Endothelial cell of umbilical vein (primary cell): ENCODE results near the gene SCPEP1. TPM values are rescaled to one million over a fixed set of nuclear protein-coding genes. Genes with fewer than 3 reads are reported as not detected.

Experiments
- BruUV-seq: library from RNA; stranded (reverse); fragments of 400-500 nt; replicated peaks from 2 replicates; lab custom pipeline; 2021; lab: Mats Ljungman, UMichigan
- CTCF ChIA-PET: fragments of 300-600, 350-600 bp; sonication (Branson Sonifier 250); formaldehyde crosslinking; loops from one replicate; lab custom pipeline; 2021; ENCODE audit warnings: antibody characterized with exemption, inconsistent platforms; lab: Charles Lee
- POLR2A ChIA-PET: fragments of 300-600, 350-600 bp; sonication (Branson Sonifier 250); formaldehyde crosslinking; loops from one replicate; lab custom pipeline; 2021; ENCODE audit warnings: antibody characterized with exemption, inconsistent platforms; lab: Charles Lee
- DNase-seq: peaks from one replicate; pipeline ENCODE4 v3.0.0-alpha.2; 2011; ENCODE audit warnings: low read depth, low spot score
- FAIRE-seq: peaks from 2 replicates; lab custom pipeline; 2011; peaks lifted over from hg19 to GRCh38; lab: Jason Lieb, UNC
- H2AFZ ChIP-seq: 2 replicates; pipeline ENCODE4 v1.6.0; 2012; ENCODE audit warnings: low read depth, low read length, control low read depth, inconsistent platforms
- H3K27ac ChIP-seq: 2 replicates; pipeline ENCODE4 v1.5.1; 2011; ENCODE audit warnings: low read depth, mild to moderate bottlenecking, control low read depth, low read length, moderate library complexity; ENCODE audit not compliant: insufficient read depth
- H3K27me3 ChIP-seq, 2 experiments: 2 replicates each; pipeline versions ENCODE4 v1.6.0 to v1.6.1; 2011; ENCODE audit warnings: low read length in 2 of 2, mixed read lengths in 1 of 2; ENCODE audit not compliant: control insufficient read depth in 2 of 2, insufficient read depth in 2 of 2
- H3K36me3 ChIP-seq, 2 experiments: 2 replicates in 1 of 2; 3 replicates in 1 of 2; pipeline ENCODE4 v1.5.1; 2011; ENCODE audit warnings: low read length in 2 of 2, mild to moderate bottlenecking in 1 of 2, moderate library complexity in 1 of 2; ENCODE audit not compliant: control insufficient read depth in 2 of 2, insufficient read depth in 2 of 2; ENCODE audit errors: extremely low read depth in 1 of 2
- H3K4me1 ChIP-seq: 3 replicates; pipeline ENCODE4 v1.5.1; 2011; ENCODE audit warnings: mild to moderate bottlenecking, low read length; ENCODE audit not compliant: control insufficient read depth, insufficient read depth; ENCODE audit errors: extremely low read depth
- H3K4me2 ChIP-seq: 2 replicates; pipeline ENCODE4 v1.6.1; 2011; ENCODE audit warnings: low read length, control low read depth, mixed read lengths; ENCODE audit not compliant: insufficient read depth
- H3K4me3 ChIP-seq, 3 experiments: fragments of 200-600 bp in 1 of 3; sonication (generic), shearing (Covaris generic) in 1 of 3; replicated peaks in 1 of 3; 2 replicates each; pipeline ENCODE4 v1.5.1; 2011 to 2016; ENCODE audit warnings: control low read depth in 3 of 3, low read length in 3 of 3, mild to moderate bottlenecking in 2 of 3, inconsistent platforms in 1 of 3, low read depth in 1 of 3, moderate library complexity in 1 of 3; ENCODE audit not compliant: insufficient read depth in 1 of 3
- H3K79me2 ChIP-seq: 2 replicates; pipeline ENCODE4 v1.6.0; 2012; ENCODE audit warnings: low read length, inconsistent platforms; ENCODE audit not compliant: control insufficient read depth, insufficient read depth
- H3K9ac ChIP-seq: replicated peaks from 2 replicates; pipeline ENCODE3; 2011; ENCODE audit warnings: low read length, control low read depth; ENCODE audit not compliant: insufficient read depth; ENCODE audit errors: extremely low read depth
- H3K9me1 ChIP-seq: replicated peaks from 3 replicates; pipeline ENCODE4 v1.6.0; 2011; ENCODE audit warnings: mild to moderate bottlenecking, low read length; ENCODE audit not compliant: control insufficient read depth, insufficient read depth; ENCODE audit errors: extremely low read depth
- H3K9me3 ChIP-seq: replicated peaks from 2 replicates; pipeline ENCODE4 v1.5.1; 2012; ENCODE audit warnings: low read length, inconsistent platforms; ENCODE audit not compliant: control insufficient read depth, insufficient read depth
- H4K20me1 ChIP-seq: replicated peaks from 2 replicates; pipeline ENCODE3; 2011; ENCODE audit warnings: mild to moderate bottlenecking, low read length; ENCODE audit not compliant: control insufficient read depth, insufficient read depth; ENCODE audit errors: extremely low read depth
- CTCF ChIP-seq, 2 donors: IDR thresholded peaks; 1 replicate in 1 of 2; 2 replicates in 1 of 2; pipeline ENCODE4 v1.5.1; 2011; ENCODE audit warnings: low read length in 2 of 2, mild to moderate bottlenecking in 2 of 2, moderate library complexity in 2 of 2, control low read depth in 1 of 2, inconsistent platforms in 1 of 2, low read depth in 1 of 2; ENCODE audit not compliant: insufficient read depth in 1 of 2; ENCODE audit errors: extremely low read depth in 1 of 2
- EZH2 ChIP-seq: IDR thresholded peaks from 2 replicates; pipeline ENCODE4 v1.6.1; 2012; ENCODE audit warnings: borderline replicate concordance, low read depth, mild to moderate bottlenecking, moderate library complexity, low read length, inconsistent platforms; ENCODE audit not compliant: severe bottlenecking
- FOS ChIP-seq: IDR thresholded peaks from 2 replicates; pipeline ENCODE4 v1.6.1; 2011; ENCODE audit warnings: mild to moderate bottlenecking, low read length, moderate library complexity, borderline replicate concordance; ENCODE audit not compliant: insufficient read depth
- GATA2 ChIP-seq: IDR thresholded peaks from 2 replicates; pipeline ENCODE4 v1.7.0; 2011; ENCODE audit warnings: low read depth, mild to moderate bottlenecking, moderate library complexity, mixed read lengths, low read length; ENCODE audit not compliant: insufficient read length, insufficient read depth
- JUN ChIP-seq: IDR thresholded peaks from 2 replicates; pipeline ENCODE4 v1.6.1; 2011; ENCODE audit warnings: borderline replicate concordance, low read depth; ENCODE audit not compliant: insufficient read length, insufficient read depth
- MAX ChIP-seq: IDR thresholded peaks from 2 replicates; pipeline ENCODE4 v1.6.1; 2011; ENCODE audit not compliant: insufficient read depth, insufficient read length
- MYC ChIP-seq: IDR thresholded peaks from one replicate; pipeline ENCODE4 v1.6.1; 2011; ENCODE audit warnings: mild to moderate bottlenecking, low read depth, low read length
- POLR2A ChIP-seq: IDR thresholded peaks from 2 replicates; pipeline ENCODE4 v1.6.1; 2012; ENCODE audit warnings: low read depth, mild to moderate bottlenecking, control low read depth, low read length
- POLR2AphosphoS5 ChIP-seq: IDR thresholded peaks from 2 replicates; pipeline ENCODE4 v1.6.1; 2012; ENCODE audit warnings: low read depth, mild to moderate bottlenecking, control low read depth, low read length, moderate library complexity; ENCODE audit not compliant: insufficient read depth
- dilution Hi-C: fragments of 300-500 bp; cut with MboI; formaldehyde crosslinking; loops from one replicate; pipeline ENCODE4 v1.15.0; 2019; ENCODE audit warnings: low sequenced_read_pairs; ENCODE audit not compliant: extremely low pct_ligation_motif_present
- intact Hi-C: fragments of 100-400 bp; cut with micrococcal nuclease; formaldehyde crosslinking; loops from one replicate; pipeline ENCODE4 v1.10.0; 2022
- polyA plus RNA-seq, 4 experiments: library from polyadenylated mRNA; depleted of rRNA in 3 of 4; stranded (reverse) in 3 of 4; unstranded in 1 of 4; fragments of >200 nt; gene quantifications; 2 replicates each; pipeline versions ENCODE4 v1.2.1 to v1.2.3, GENCODE V29; 2011 to 2012; ENCODE audit warnings: missing spikeins in 1 of 4
- total RNA-seq: library from RNA; stranded (reverse); gene quantifications from 2 replicates; pipeline ENCODE4 v1.2.3, GENCODE V29; 2021

The SCPEP1 gene
- total and polyA plus RNA-seq, 2 donors (not counting 3 experiments of a cell fraction or from before 2014, with no cell fraction given), result 38.6 to 43.6 TPM

GRCh38 chr17:56985371-56986162 is 7.6 kb downstream of the SCPEP1 start:
- Histone ChIP-seq H3K79me2 (no peaks in the 10 kb centered on the region), H3K4me1 (no peaks in the 10 kb centered on the region), H3K4me3 (no peak overlapping the region), H3K36me3 (peaks cover 0 to 8% of the 10 kb centered on the region in 2 experiments), H3K4me2 (no peak overlapping the region), H3K27me3 (no peaks in the 10 kb centered on the region), H3K9me1 (no peaks in the 10 kb centered on the region), H3K9me3 (no peaks in the 10 kb centered on the region), H3K27ac (no peak overlapping the region), H2AFZ (no peak overlapping the region), H4K20me1 (no peaks in the 10 kb centered on the region), H3K9ac (no peak overlapping the region)
- TF ChIP-seq MYC (no peak), GATA2 (no peak), JUN (no peak), FOS (no peak), CTCF (IDR thresholded peaks at IDR 0.05; ENCODE audit: extremely low read depth in 1 of 2, insufficient read depth in 1 of 2, low read depth in 1 of 2, low read length in 2 of 2) (no peak), POLR2A (no peak), MAX (no peak), POLR2AphosphoS5 (no peak), EZH2 (no peak)
- DNase-seq (no peak), FAIRE-seq (no peak)
- POLR2A ChIA-PET, result no interaction called here
- CTCF ChIA-PET, result no interaction called here
- intact Hi-C loops (no loop called here), dilution Hi-C loops (no loop called here)
- no TSS peak for BruUV-seq
